HG03025 (cell line): ENCODE measurements around the gene KLHL40.
"Not testable (repeated sequence)": the region's sequence is repeated elsewhere in the genome, so short reads cannot be mapped to it uniquely, and the experiment has no call there.

Experiments used
- ATAC-seq: cut with Tn5 transposase; IDR thresholded peaks from one replicate; pipeline ENCODE4 v1.9.1; 2021; ENCODE audit warnings: mild to moderate bottlenecking, moderate library complexity; ENCODE audit not compliant: unreplicated experiment, low FRiP score

Gene KLHL40

GRCh38 chr3:42714171-42714852, 29.0 kb downstream of the KLHL40 start:
- ATAC-seq: no peak

- no peak for ATAC-seq
Measured at GRCh38 chr3:42717306-42717705, 32.0 kb downstream of the KLHL40 start.

GRCh38 chr3:42718338-42718737, 33.0 kb downstream of the KLHL40 start:
- ATAC-seq: no peak

- ATAC-seq: no peak
Measured at GRCh38 chr3:42719002-42719401, 33.7 kb downstream of the KLHL40 start.

- no peak for ATAC-seq
Measured at GRCh38 chr3:42720126-42720525, 34.8 kb downstream of the KLHL40 start.

GRCh38 chr3:42721690-42722089, 36.4 kb downstream of the KLHL40 start:
- ATAC-seq: no peak

- not testable (repeated sequence) for ATAC-seq
Measured at GRCh38 chr3:42722442-42722841, 37.1 kb downstream of the KLHL40 start.

- ATAC-seq: no peak
Measured at GRCh38 chr3:42723219-42723618, 37.9 kb downstream of the KLHL40 start.

GRCh38 chr3:42725454-42725853, 40.1 kb downstream of the KLHL40 start:
- no peak for ATAC-seq

GRCh38 chr3:42728056-42728455, 42.7 kb downstream of the KLHL40 start:
- no peak for ATAC-seq

- ATAC-seq: no peak
Measured at GRCh38 chr3:42728668-42729364, 43.5 kb downstream of the KLHL40 start.

- ATAC-seq: no peak
Measured at GRCh38 chr3:42729404-42730145, 44.2 kb downstream of the KLHL40 start.

GRCh38 chr3:42730294-42730693, 45.0 kb downstream of the KLHL40 start:
- ATAC-seq: no peak

GRCh38 chr3:42730706-42731420, 45.5 kb downstream of the KLHL40 start:
- no peak for ATAC-seq

- ATAC-seq: no peak
Measured at GRCh38 chr3:42731476-42732195, 46.3 kb downstream of the KLHL40 start.

GRCh38 chr3:42732196-42732828, 47.0 kb downstream of the KLHL40 start:
- no peak for ATAC-seq

- no peak for ATAC-seq
Measured at GRCh38 chr3:42732829-42733459, 47.6 kb downstream of the KLHL40 start.

GRCh38 chr3:42733501-42734262, 48.3 kb downstream of the KLHL40 start:
- no peak for ATAC-seq
